ENCODE measurements around the gene SOHLH2.

DNA sequence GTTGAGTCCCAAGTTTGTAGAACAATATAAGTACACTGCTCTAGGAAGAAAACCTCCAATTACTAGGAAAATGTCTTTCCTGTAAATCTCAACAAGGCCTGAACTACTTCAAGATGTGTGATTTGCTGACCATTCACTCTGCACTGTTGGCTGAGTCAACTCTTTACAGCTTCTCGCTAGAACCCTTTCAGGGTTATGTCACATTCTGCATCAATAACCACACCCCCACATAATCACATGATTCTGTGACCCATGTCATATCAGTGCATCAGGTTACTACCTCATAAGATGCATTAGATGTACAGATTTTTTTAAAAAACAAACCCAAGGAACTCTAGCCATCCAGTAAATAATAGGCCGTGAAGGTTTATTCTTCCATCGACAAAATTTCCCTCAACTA lies 67.0 kb downstream of the SOHLH2 start:
- TF ChIP-seq POLR2A (IDR thresholded peaks at IDR 0.05), result no peak
- TF ChIP-seq, protein P1, sequence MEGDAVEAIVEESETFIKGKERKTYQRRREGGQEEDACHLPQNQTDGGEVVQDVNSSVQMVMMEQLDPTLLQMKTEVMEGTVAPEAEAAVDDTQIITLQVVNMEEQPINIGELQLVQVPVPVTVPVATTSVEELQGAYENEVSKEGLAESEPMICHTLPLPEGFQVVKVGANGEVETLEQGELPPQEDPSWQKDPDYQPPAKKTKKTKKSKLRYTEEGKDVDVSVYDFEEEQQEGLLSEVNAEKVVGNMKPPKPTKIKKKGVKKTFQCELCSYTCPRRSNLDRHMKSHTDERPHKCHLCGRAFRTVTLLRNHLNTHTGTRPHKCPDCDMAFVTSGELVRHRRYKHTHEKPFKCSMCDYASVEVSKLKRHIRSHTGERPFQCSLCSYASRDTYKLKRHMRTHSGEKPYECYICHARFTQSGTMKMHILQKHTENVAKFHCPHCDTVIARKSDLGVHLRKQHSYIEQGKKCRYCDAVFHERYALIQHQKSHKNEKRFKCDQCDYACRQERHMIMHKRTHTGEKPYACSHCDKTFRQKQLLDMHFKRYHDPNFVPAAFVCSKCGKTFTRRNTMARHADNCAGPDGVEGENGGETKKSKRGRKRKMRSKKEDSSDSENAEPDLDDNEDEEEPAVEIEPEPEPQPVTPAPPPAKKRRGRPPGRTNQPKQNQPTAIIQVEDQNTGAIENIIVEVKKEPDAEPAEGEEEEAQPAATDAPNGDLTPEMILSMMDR (IDR thresholded peaks at IDR 0.05 in 4 of 5, conservative IDR thresholded peaks at IDR 0.05 in 1 of 5), result no peak
